IMR-90 (cell line): ENCODE data around the gene MAP2K6. TPM values are rescaled to one million over a fixed set of nuclear protein-coding genes. Genes with fewer than 3 reads are reported as not detected.

Experiments used
- polyA plus RNA-seq, 3 experiments: library from polyadenylated mRNA; depleted of rRNA; stranded (reverse); fragments of >200 nt; gene quantifications; 2 replicates each; pipeline ENCODE4 v1.2.3, GENCODE V29; 2012; ENCODE audit warnings: low replicate concordance in 1 of 3
- total RNA-seq: library from RNA; depleted of rRNA; stranded (reverse); fragments of >200 nt; gene quantifications from 2 replicates; pipeline ENCODE4 v1.2.3, GENCODE V29; 2012; rRNA removed

MAP2K6 gene
- total and polyA plus RNA-seq, 2 of the 4 experiments (the other 2 are of a cell fraction), result 2.4 to 5.7 TPM

Other genes starting within 250 kb of the MAP2K6 start
- under 0.01 TPM in 2 replicates for gene ABCA10, start 185.9 kb upstream of the MAP2K6 start, total RNA-seq
- 0.03 and 0.04 TPM in 2 replicates for gene ABCA10, start 185.9 kb upstream of the MAP2K6 start, polyA plus RNA-seq (2012; rRNA removed)
- gene ABCA5, start 87.6 kb upstream of the MAP2K6 start, total RNA-seq, result 2.3 and 3.6 TPM in 2 replicates
- gene ABCA5, start 87.6 kb upstream of the MAP2K6 start, polyA plus RNA-seq (2012; rRNA removed), result 1.0 and 1.3 TPM in 2 replicates